HCT116 (cell line): ENCODE data around the gene TMEM244. TPM values are rescaled to one million over a fixed set of nuclear protein-coding genes. Genes with fewer than 3 reads are reported as not detected.
"Not testable (repeated sequence)": the region's sequence is repeated elsewhere in the genome, so short reads cannot be mapped to it uniquely, and the experiment has no call there.

Experiments
- ATAC-seq: fragments of 200-7000 bp; cut with Tn5 transposase; 2 replicates; pipeline ENCODE4 v1.9.1; 2020; ENCODE audit warnings: mild to moderate bottlenecking, moderate library complexity
- BruUV-seq: library from RNA; stranded (reverse); fragments of 400-500 nt; replicated peaks from 2 replicates; lab custom pipeline; 2021; lab: Mats Ljungman, UMichigan
- CTCF ChIA-PET: fragments of 300-600 bp; sonication (Branson Sonifier 250); formaldehyde crosslinking; loops from one replicate; lab custom pipeline; 2021; ENCODE audit warnings: antibody characterized with exemption; lab: Charles Lee
- POLR2A ChIA-PET: fragments of 300-600, 350-600 bp; sonication (Branson Sonifier 250); formaldehyde crosslinking; loops from one replicate; lab custom pipeline; 2021; ENCODE audit warnings: antibody characterized with exemption; lab: Charles Lee
- RAD21 ChIA-PET, 2 experiments: fragments of 300-600 bp; sonication (Branson Sonifier 250); formaldehyde crosslinking; loops; one replicate each; lab custom pipeline; 2023; ENCODE audit warnings: low total read pairs in 2 of 2; ENCODE audit not compliant: uncharacterized antibody in 2 of 2, unreplicated experiment in 2 of 2, low non-redundant PET in 1 of 2; lab: Charles Lee
- DNase-seq: peaks from one replicate; pipeline ENCODE4 v3.0.0-alpha.2; 2010; ENCODE audit warnings: low read depth, low spot score
- H2AFZ ChIP-seq: fragments of 200-600 bp; shearing (Covaris generic), sonication (generic); 2 replicates; pipeline ENCODE4 v1.6.1; 2017; ENCODE audit warnings: low read depth, mixed run types, mixed read lengths, antibody characterized with exemption, low read length; ENCODE audit not compliant: poor library complexity, severe bottlenecking
- H3K27ac ChIP-seq: 2 replicates; pipeline ENCODE4 v1.5.1; 2012; ENCODE audit warnings: low read depth, low read length
- H3K27me3 ChIP-seq: fragments of 200-600 bp; sonication (generic); 2 replicates; pipeline ENCODE4 v1.6.1; 2016; ENCODE audit warnings: mixed run types, low read length, mixed read lengths; ENCODE audit not compliant: insufficient read depth
- H3K36me3 ChIP-seq, 2 experiments: fragments of 200-500 bp in 1 of 2; fragments of 200-600 bp in 1 of 2; sonication (Bioruptor generic) in 1 of 2; sonication (generic) in 1 of 2; 2 replicates each; pipeline versions ENCODE4 v1.5.1 to v1.6.1; 2014 to 2016; ENCODE audit warnings: low read length in 2 of 2, inconsistent platforms in 1 of 2, mixed read lengths in 1 of 2, mixed run types in 1 of 2; ENCODE audit not compliant: insufficient read depth in 2 of 2, control insufficient read depth in 1 of 2
- H3K4me1 ChIP-seq, 2 experiments: fragments of 200-600 bp in 1 of 2; sonication (generic) in 1 of 2; 2 replicates each; pipeline versions ENCODE4 v1.5.1 to v1.6.1; 2012 to 2017; ENCODE audit warnings: low read length in 2 of 2, inconsistent platforms in 1 of 2, mild to moderate bottlenecking in 1 of 2, mixed read lengths in 1 of 2, mixed run types in 1 of 2, moderate library complexity in 1 of 2; ENCODE audit not compliant: insufficient read depth in 2 of 2, control insufficient read depth in 1 of 2
- H3K4me2 ChIP-seq: fragments of 200-600 bp; sonication (generic); 2 replicates; pipeline ENCODE4 v1.6.1; 2017; ENCODE audit warnings: mixed run types, low read length, mixed read lengths
- H3K4me3 ChIP-seq, 2 experiments: fragments of 200-600 bp in 1 of 2; sonication (generic) in 1 of 2; replicated peaks in 1 of 2; 2 replicates each; pipeline ENCODE4 v1.5.1; 2011 to 2016; ENCODE audit warnings: low read length in 2 of 2, control low read depth in 1 of 2, low read depth in 1 of 2, mild to moderate bottlenecking in 1 of 2, mixed read lengths in 1 of 2, mixed run types in 1 of 2
- H3K79me2 ChIP-seq: fragments of 200-600 bp; sonication (generic); 2 replicates; pipeline ENCODE4 v1.6.1; 2017; ENCODE audit warnings: mild to moderate bottlenecking, mixed run types, low read length, moderate library complexity, mixed read lengths; ENCODE audit not compliant: insufficient read depth
- H3K9ac ChIP-seq: fragments of 200-600 bp; sonication (generic); 2 replicates; pipeline ENCODE4 v1.6.1; 2016; ENCODE audit warnings: low read length, mixed read lengths
- H3K9me2 ChIP-seq: fragments of 200-600 bp; sonication (generic), shearing (Covaris generic); 2 replicates; pipeline ENCODE4 v1.6.1; 2017; ENCODE audit warnings: mixed run types, mild to moderate bottlenecking, moderate library complexity; ENCODE audit not compliant: insufficient read depth
- H3K9me3 ChIP-seq, 2 experiments: fragments of 200-500 bp in 1 of 2; fragments of 200-600 bp in 1 of 2; sonication (Bioruptor generic) in 1 of 2; sonication (generic) in 1 of 2; 2 replicates each; pipeline ENCODE4 v1.6.1; 2014 to 2017; ENCODE audit warnings: low read length in 2 of 2, mixed read lengths in 2 of 2, inconsistent platforms in 1 of 2, low read depth in 1 of 2, mild to moderate bottlenecking in 1 of 2, mixed run types in 1 of 2, moderate library complexity in 1 of 2; ENCODE audit not compliant: control insufficient read depth in 1 of 2, insufficient read depth in 1 of 2
- H4K20me1 ChIP-seq: fragments of 200-600 bp; sonication (generic), shearing (Covaris generic); 2 replicates; pipeline ENCODE4 v1.6.1; 2017; ENCODE audit warnings: mixed run types, mild to moderate bottlenecking, moderate library complexity; ENCODE audit not compliant: insufficient read depth
- EZH2 ChIP-seq: fragments of 200-600 bp; sonication (generic); IDR thresholded peaks from 2 replicates; pipeline ENCODE4 v1.6.1; 2017; ENCODE audit warnings: antibody characterized with exemption, mixed run types
- EZH2phosphoT487 ChIP-seq: fragments of 200-600 bp; IDR thresholded peaks from 2 replicates; pipeline ENCODE4 v1.6.1; 2018; ENCODE audit warnings: antibody characterized with exemption, borderline replicate concordance
- intact Hi-C: fragments of 100-400 bp; cut with micrococcal nuclease; formaldehyde crosslinking; loops from 2 replicates; pipeline ENCODE4 v1.10.0; 2022
- total RNA-seq: library from RNA; stranded (reverse); gene quantifications from one replicate; pipeline ENCODE4 v1.2.1, GENCODE V29; 2021; ENCODE audit not compliant: unreplicated experiment
- TF ChIP-seq, protein P1 (sequence below): IDR thresholded peaks from 2 replicates; pipeline ENCODE4 v1.6.1; 2012
- TF ChIP-seq, protein P2 (sequence below): IDR thresholded peaks from 2 replicates; pipeline ENCODE4 v1.6.1; 2011; ENCODE audit warnings: mild to moderate bottlenecking, low read length, moderate library complexity; ENCODE audit not compliant: insufficient replicate concordance; ENCODE audit errors: extremely low read depth

Gene TMEM244
- total RNA-seq, 1 experiment from 2014 or later, result not detected

DNA sequence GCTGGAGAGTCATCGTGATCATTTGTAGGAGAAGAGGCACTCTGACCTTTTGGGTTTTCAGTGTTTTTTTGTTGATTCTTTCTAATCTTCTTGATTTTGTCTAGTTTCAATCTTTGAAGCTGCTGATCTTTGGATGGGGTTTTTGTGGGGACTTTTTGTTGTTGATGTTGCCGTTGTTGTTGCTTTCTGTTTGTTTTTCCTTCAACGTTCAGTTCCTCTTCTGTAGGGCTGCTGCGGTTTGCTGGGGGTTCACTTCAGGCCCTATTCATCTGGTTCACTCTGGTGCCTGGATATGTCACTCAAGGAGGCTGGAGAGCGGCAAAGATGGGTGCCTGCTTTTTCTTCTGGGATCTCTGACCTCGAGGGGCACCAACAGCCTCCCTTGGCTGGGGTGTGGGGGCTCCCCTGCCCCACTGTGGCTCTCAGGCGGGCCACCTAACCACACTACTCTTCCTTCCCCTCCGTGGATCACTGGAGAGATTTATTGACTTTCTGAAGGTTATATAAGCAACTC lies 21.5 kb upstream of the TMEM244 start:
- RAD21 ChIA-PET, result no interaction called here
- no peak for ATAC-seq
- no TSS peak for BruUV-seq

DNA sequence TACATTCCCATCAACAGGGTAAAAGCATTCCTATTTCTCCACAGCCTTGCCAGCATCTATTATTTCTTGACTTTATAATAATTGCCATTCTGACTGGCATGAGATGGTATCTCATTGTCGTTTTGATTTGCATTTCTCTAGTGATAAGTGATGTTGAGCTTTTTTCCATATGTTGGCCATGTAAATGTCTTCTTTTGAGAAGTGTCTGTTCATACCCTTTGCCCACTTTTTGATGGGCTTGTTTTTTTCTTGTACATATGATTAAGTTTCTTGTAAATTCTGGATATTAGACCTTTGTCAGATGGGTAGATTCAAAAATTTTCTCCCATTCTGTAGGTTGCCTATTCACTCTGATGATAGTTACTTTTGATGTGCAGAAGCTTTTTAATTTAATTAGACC lies 16.8 kb upstream of the TMEM244 start:
- H3K9me2 ChIP-seq, H3K9ac ChIP-seq, H3K36me3 ChIP-seq, H4K20me1 ChIP-seq, H2AFZ ChIP-seq, BruUV-seq, H3K4me2 ChIP-seq, POLR2A ChIA-PET, H3K27me3 ChIP-seq, ATAC-seq, H3K9me3 ChIP-seq, H3K4me1 ChIP-seq, CTCF ChIA-PET, H3K79me2 ChIP-seq, H3K27ac ChIP-seq, RAD21 ChIA-PET, H3K4me3 ChIP-seq, DNase-seq, intact Hi-C loops: not testable (repeated sequence)

More for the DNA sequence above, 21.5 kb upstream of the TMEM244 start:
- H3K9me2 ChIP-seq, result no peaks in the 10 kb centered on the region
- H3K9ac ChIP-seq, result no peak overlapping the region
- no peaks in the 10 kb centered on the region for H3K79me2 ChIP-seq
- no peak overlapping the region for H3K4me3 ChIP-seq
- no peaks in the 10 kb centered on the region for H3K27me3 ChIP-seq
- H3K4me1 ChIP-seq, result no peaks in the 10 kb centered on the region
- CTCF ChIA-PET, result no interaction called here
- POLR2A ChIA-PET, result no interaction called here
- DNase-seq, result no peak
- no peaks in the 10 kb centered on the region for H4K20me1 ChIP-seq
- no peak overlapping the region for H3K4me2 ChIP-seq
- intact Hi-C loops, result no loop called here
- no peaks in the 10 kb centered on the region for H3K36me3 ChIP-seq
- no peak overlapping the region for H3K27ac ChIP-seq
- H2AFZ ChIP-seq, result no peak overlapping the region
- TF ChIP-seq EZH2 (no peak), EZH2phosphoT487 (no peak)
- TF ChIP-seq, protein P1, sequence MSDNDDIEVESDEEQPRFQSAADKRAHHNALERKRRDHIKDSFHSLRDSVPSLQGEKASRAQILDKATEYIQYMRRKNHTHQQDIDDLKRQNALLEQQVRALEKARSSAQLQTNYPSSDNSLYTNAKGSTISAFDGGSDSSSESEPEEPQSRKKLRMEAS, result no peak
- TF ChIP-seq, protein P2, sequence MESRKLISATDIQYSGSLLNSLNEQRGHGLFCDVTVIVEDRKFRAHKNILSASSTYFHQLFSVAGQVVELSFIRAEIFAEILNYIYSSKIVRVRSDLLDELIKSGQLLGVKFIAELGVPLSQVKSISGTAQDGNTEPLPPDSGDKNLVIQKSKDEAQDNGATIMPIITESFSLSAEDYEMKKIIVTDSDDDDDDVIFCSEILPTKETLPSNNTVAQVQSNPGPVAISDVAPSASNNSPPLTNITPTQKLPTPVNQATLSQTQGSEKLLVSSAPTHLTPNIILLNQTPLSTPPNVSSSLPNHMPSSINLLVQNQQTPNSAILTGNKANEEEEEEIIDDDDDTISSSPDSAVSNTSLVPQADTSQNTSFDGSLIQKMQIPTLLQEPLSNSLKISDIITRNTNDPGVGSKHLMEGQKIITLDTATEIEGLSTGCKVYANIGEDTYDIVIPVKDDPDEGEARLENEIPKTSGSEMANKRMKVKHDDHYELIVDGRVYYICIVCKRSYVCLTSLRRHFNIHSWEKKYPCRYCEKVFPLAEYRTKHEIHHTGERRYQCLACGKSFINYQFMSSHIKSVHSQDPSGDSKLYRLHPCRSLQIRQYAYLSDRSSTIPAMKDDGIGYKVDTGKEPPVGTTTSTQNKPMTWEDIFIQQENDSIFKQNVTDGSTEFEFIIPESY, result no peak
- no peaks in the 10 kb centered on the region for H3K9me3 ChIP-seq
